ENCODE results near the gene MRPS10.

GRCh38 chr6:42264852-42265390, 47.3 kb upstream of the MRPS10 start:
- no peak for TF ChIP-seq EZH2 (IDR thresholded peaks at IDR 0.05; ENCODE audit: insufficient read depth, poor library complexity, severe bottlenecking)
- no peak for TF ChIP-seq EZH2phosphoT487 (IDR thresholded peaks at IDR 0.05; ENCODE audit: insufficient read depth, low read depth)
